Coronary artery (tissue), 2 donors: ENCODE results near the gene C2orf81.
"Not testable (repeated sequence)": the region's sequence is repeated elsewhere in the genome, so short reads cannot be mapped to it uniquely, and the experiment has no call there.

Experiments used
- DNase-seq: peaks from one replicate; pipeline ENCODE4 v3.0.0-alpha.2; 2017; ENCODE audit warnings: low spot score
- H3K27ac ChIP-seq, 2 donors: fragments of 200-600 bp; sonication (generic); one replicate each; pipeline ENCODE4 v1.5.1; 2016 to 2019
- H3K4me3 ChIP-seq: fragments of 200-600 bp; sonication (generic); 2 replicates; pipeline ENCODE4 v1.5.1; 2016; ENCODE audit warnings: mild to moderate bottlenecking, moderate library complexity
- TF ChIP-seq, protein P1 (sequence below): fragments of 200-600 bp; sonication (generic); IDR thresholded peaks from one replicate; pipeline ENCODE4 v1.5.1; 2019; ENCODE audit warnings: antibody characterized with exemption

The C2orf81 gene

DNA sequence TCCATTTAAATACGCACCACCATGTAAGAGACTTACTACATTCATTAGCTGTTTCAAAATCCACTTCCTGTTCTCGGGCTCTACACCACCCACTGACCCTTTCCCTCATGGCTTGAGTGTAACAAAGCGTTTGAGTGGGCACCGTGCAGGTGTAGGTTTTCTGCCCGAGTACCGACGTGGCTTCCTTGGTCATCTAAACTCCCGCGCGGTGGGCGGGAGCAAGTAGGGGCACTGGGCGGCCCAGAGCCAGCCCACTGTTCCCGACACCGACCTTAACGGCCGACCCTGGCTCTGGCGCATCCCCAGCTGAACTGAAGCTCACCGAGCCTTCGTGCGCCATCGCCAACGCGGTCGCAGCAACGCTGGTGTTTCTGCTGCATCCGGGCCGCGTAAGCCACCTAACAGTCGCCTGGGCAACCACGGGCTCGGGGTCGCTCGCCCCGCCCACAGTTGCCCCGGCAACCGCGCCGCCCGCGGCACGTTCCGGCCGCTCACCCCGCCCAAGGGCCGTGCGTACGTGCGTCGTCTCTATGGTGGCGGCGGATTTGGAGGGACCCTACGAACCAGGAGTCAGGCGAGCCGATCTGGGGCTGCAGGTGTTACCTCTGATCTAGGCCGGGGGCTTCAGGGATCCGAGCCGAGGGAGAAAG lies at the start of gene C2orf81, which contains the start of gene WDR54:
Gene C2orf81, minus strand, starts transcription at position 399 of the 650 bp plus-strand sequence. Its CDS starts 59 bp downstream, at position 340.
Gene WDR54, plus strand, starts transcription at position 510 of the 650 bp plus-strand sequence. CDS start 424 bp downstream, outside the sequence.
- TF ChIP-seq, protein P1, sequence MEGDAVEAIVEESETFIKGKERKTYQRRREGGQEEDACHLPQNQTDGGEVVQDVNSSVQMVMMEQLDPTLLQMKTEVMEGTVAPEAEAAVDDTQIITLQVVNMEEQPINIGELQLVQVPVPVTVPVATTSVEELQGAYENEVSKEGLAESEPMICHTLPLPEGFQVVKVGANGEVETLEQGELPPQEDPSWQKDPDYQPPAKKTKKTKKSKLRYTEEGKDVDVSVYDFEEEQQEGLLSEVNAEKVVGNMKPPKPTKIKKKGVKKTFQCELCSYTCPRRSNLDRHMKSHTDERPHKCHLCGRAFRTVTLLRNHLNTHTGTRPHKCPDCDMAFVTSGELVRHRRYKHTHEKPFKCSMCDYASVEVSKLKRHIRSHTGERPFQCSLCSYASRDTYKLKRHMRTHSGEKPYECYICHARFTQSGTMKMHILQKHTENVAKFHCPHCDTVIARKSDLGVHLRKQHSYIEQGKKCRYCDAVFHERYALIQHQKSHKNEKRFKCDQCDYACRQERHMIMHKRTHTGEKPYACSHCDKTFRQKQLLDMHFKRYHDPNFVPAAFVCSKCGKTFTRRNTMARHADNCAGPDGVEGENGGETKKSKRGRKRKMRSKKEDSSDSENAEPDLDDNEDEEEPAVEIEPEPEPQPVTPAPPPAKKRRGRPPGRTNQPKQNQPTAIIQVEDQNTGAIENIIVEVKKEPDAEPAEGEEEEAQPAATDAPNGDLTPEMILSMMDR, result no peak
- peak within 1 kb of the TSS; percentile 66 to 71 for H3K27ac ChIP-seq
- peak; percentile 91 for DNase-seq
- H3K4me3 ChIP-seq, result peak within 1 kb of the TSS; percentile 78

DNA sequence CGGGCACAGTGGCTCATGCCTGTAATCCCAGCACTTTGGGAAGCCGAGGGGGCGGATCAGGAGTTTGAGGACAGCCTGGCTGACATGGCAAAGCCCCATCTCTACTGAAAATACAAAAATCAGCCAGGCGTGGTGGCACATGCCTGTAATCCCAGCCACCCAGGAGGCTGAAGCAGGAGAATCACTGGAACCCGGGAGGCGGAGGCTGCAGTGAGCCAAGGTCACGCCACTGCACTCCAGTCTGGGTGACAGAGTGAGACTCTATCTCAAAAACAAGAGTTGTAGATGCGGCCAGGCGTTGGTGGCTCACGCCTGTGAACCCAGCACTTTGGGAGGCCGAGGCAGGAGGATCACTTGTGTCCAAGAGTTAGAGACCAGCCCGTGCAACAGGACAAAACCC lies 49.3 kb upstream of the C2orf81 start:
- not testable (repeated sequence) for DNase-seq, H3K27ac ChIP-seq

DNA sequence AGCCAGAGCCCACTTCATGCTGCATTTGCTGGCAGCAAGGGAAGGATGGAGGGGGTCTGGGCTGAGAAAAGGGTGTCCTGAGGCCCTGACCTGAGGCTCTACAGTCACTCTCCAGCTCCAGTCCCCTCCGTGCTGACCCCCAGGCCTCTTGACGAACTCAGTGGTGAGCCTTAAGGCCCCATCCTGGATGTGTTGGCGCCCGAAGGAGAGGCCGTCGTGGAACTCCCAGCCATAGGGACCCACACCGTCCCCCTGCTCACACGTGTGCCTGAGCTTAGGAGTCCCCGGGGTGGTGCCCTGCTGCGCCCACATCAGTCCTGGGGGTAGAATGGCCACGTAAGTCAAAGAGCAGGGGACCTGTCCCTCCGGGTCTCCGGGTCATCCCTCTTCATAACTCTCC lies 43.0 kb upstream of the C2orf81 start:
- H3K4me3 ChIP-seq, result peak overlapping the region; percentile 92
- TF ChIP-seq, protein P1, result no peak
- DNase-seq, result no peak
- peak overlapping the region; percentile 78 to 88 for H3K27ac ChIP-seq

More for the DNA sequence above, 49.3 kb upstream of the C2orf81 start:
- not testable (repeated sequence) for H3K4me3 ChIP-seq

DNA sequence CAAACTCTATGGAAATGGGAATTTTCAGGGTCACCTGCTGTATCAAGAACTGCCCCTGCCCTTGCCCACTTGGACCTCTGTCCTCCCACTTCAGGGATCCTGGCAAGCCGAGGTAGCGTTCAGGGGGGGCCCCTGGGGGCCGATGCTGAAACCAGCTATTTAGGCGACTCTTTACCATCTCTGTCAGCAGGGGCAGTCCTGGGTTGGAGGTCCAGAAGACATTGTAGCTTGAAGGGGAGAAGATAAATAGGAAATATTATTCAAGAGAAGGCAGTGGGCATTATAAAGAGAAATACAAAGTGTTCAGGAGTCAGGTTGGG lies 41.3 kb upstream of the C2orf81 start:
- H3K4me3 ChIP-seq, result no peak overlapping the region
- DNase-seq, result no peak
- H3K27ac ChIP-seq, result no peak overlapping the region
- TF ChIP-seq, protein P1, result no peak

DNA sequence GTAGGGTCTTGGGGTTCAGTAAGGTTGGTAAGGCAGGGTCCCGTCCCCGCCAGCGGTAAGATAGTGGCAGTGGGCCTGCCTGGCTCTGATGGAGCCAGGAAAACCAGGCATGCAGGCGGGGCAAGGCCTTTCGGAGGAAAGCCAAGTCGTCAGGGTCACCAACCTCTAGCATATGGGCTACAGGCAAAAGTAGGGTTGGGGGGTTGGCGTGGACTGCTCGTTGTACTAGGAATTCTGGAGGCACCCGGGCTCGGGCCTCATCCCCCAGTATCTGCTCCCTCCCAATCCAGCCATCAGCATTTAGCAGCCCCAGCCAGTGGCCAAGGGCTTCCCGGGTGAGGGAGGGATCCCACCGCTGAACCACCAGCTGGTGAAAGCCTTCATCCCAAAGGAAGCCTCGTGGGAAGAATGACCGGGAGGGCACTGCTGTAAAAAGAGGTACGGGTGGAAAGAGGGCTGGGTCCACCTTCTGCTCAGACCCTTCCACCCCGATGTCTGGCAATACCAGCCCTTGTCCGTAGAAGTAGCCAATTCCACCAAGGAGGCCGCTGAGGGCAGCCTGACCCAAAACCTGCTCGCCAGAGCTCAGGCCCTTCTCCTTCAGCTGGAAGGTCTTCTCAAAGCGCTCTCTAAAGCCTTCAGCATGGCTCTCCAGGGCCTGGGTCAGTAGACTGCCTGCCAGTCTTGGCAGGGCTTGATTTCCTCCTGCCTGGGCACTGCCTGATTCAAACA lies 40.8 kb upstream of the C2orf81 start:
- no peak for DNase-seq
- H3K27ac ChIP-seq, result no peak overlapping the region
- TF ChIP-seq, protein P1, result no peak
- H3K4me3 ChIP-seq, result no peak overlapping the region

DNA sequence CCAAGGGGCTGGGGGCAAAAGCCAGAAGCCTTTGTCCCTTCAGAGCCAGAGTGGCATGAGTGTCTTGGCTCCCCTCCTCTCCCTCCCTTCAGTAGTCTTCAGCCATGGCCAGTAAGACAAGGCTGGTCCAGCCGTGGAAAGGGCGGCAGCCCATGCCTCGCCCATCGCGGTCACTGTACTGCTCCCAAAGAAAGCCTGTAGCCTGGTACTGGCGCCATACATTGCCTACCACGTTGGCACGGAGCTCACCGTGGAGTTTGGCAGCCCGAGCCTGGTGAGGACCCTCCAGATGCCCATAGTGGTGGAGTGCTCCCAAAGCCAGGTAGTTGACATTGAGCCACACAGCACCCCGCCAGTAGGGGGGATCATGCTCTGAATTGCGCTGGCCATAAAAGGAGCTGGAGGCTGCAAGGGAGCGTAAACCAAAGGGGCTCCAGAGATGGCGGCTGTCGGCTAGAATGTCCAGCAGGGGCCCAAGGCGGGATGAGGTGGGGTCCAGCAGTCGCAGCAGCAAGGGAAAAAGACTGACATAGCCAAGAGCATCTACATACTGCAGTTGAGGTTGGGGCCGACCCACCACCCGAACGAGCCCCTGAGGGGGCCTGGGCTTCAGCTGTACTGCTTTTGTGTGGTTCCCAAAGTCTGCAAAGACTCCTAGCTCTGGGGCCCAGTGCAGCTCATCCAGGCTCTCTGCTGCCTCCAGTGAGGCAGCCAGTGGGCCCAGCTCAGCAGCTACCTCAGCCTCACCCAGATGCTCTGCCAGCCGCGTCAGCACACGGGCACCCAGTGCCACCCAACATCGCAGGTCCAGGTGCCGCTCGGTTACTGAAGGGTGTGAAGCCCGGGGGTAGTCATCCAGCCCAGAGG lies 40.0 kb upstream of the C2orf81 start:
- H3K4me3 ChIP-seq, result no peak overlapping the region
- DNase-seq, result no peak
- no peak overlapping the region for H3K27ac ChIP-seq
- TF ChIP-seq, protein P1, result no peak

DNA sequence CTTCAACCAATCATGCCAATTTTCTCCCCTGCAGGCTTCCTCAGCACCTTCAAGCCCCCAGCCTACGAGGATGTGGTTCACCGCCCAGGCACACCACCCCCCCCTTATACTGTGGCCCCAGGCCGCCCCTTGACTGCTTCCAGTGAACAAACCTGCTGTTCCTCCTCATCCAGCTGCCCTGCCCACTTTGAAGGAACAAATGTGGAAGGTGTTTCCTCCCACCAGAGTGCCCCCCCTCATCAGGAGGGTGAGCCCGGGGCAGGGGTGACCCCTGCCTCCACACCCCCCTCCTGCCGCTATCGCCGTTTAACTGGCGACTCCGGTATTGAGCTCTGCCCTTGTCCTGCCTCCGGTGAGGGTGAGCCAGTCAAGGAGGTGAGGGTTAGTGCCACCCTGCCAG lies 38.8 kb upstream of the C2orf81 start:
- DNase-seq, H3K27ac ChIP-seq, H3K4me3 ChIP-seq: not testable (repeated sequence)

DNA sequence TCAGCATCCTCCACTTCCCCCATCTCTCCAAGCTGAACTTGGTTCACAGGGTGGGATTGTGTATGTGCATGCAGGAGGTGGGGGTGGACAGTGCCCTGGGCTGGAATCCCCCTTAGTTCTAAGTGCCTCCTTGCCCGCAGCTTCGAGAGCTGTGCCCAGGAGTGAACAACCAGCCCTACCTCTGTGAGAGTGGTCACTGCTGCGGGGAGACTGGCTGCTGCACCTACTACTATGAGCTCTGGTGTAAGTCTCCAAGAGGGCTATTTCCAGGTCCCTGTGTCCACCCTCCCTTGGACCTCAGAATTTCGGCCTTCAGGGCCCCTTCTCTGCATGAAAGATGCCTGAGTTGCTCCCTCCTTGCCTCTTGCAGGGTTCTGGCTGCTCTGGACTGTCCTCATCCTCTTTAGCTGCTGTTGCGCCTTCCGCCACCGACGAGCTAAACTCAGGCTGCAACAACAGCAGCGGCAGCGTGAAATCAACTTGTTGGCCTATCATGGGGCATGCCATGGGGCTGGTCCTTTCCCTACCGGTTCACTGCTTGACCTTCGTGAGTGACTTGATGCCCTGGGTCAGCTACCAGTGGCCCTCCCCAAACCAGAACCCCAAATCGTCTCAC lies 38.2 kb upstream of the C2orf81 start:
- DNase-seq, result not testable (repeated sequence)
- peak overlapping the region in 1 of 2 donors; percentile 88 for H3K27ac ChIP-seq
- H3K4me3 ChIP-seq, result peak overlapping the region; percentile 80
